Anterior cingulate cortex (tissue), 58 donors: ENCODE data around the gene CHAF1A.

Experiments used
- DNase-seq, 58 donors: peaks; one replicate each; lab custom pipeline; 2025; lab: John Stamatoyannopoulos, UW

Gene CHAF1A

DNA sequence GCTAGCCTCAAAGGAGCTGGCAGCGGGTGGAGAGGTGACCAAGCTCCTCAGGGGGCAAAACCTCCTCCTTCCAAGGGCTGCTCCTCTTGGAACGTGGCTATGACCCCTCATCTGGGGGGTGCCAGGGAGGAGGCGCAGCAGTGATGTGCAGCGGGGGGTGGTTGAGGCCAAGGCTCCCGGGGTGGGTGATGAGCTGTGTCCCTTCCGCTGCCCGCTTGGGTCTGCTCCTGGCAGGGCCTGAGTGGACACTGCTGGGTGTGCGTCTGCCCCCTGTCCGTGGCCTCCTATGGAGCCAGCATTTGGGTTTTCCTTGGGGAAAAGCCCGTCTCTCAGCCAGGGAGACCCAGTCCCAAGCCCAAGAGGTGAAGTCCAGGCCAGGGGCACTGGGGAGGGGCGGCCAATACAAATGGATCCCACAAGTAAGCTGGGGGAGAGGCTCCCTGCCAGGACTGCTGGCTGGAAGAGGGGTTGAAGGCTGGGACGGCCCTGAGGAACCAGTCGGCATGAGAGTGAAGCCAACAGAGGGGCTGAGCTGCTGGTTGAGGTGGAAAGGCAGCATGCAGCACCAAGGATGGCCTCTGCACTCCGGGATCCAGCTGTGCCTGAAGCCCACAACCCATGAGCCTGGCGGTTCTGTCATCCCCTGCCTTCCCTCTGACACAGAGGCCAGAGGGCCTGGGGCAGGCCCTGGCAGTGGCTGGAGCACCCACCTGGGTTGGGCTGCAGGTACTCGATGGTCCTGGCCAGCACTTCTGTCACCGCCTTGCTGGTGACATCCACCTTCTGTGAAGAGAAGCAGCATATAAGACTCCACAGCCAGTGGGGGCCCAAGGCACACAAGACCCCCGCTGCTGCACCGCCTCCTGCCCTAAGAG is 36.4 kb upstream of the CHAF1A start:
- DNase-seq: no peak

DNA sequence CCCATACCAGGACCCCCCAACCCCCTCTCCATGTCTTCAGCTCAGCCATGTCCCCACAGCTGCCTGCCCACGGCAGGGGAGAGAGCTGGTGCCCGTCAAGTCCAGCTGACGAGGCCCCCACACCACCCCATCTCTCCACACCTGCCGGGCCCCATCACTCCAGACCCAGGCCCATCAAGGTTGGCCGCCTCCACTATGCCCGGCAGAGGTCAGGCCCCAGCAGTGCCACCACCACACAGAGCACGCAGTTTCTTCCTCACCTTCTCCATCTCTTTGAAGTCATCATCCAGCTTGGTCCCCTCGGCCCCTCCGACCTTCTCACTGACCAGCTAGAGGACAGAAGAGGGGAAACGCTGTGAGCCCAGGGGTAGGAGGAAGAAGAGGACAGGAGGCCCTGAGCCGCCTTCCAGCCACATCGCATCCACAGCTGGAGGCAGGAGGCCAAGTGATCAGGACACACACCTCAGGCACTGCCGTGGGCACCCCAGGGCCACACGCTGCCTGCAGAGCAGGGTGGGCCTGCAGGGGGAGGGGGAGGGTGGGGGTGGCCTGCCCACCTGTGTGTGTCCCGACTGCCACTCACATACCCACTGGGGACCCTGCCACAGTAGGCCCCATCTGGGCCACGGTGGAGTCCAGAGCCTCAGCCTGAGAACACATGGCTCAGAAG is 35.6 kb upstream of the CHAF1A start:
- DNase-seq: no peak

DNA sequence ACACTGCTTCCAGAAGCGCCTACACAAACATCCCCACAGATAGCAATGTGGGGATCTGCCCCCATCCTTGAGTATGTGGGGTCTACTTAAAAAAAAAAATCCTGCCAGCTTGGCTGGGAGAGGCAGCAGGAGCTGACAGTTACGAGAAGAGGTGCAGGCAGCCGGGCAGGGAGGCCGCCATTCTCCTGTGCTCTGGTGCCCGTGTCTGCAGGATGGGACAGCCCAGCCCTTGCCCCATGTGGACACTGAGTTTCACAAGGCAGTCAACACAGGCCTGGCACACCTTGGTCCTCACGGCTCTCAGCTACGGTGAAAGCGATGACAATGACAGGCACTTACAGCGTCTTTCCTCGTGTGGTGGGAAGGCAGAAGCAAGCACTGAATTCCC is 35.1 kb upstream of the CHAF1A start:
- DNase-seq: no peak

DNA sequence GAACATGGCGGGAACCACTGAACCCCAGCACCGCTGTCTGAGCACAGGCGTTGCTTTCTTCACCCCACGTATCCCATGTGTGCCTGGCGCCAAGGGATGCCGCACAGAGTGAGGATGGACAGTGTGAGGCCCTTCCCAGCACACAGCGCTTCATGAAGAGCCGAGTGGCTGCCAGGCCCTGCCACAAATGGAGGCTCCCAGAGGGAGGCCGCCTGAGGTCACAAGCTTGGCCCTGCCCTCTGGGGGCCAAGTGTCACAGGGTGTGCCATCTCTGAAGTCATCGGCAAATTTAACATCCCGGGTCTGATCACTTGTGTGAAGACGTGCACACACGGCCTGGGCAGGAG is 34.7 kb upstream of the CHAF1A start:
- DNase-seq: no peak

DNA sequence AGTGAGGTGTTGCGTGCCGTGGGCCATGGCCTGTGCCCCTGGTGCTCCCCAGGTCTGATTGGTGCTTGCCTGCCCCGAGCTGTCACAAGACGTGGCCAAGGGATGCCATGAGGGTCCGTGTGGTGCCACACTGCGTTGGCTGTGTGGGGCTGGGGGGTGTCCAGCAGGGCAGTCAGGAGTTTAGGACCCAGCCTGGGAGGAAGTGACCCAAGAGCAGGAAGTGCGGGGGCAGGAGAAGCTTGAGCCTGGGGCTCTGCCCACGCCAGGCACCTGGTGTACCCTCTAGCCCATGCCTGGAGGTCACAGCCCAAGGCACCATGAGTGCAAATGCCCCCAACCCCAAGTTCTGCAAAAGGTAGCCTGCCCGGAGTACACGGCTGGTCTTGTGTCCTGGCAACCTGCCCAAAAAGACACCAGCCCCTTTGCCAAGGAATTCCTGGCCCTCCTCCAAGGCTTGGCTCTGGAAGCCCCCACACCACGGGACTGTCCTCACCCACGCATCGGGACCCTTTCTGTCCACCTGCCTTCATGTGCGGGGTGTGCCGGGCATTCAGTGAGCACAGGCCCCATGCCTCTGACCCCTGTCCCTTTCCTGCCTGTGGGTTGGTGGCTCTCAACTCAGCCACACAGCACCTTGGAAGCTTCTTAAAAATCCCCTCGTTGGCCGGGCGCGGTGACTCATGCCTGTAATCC is 34.2 kb upstream of the CHAF1A start:
- DNase-seq: peak in 1 of 58 donors; percentile 35

DNA sequence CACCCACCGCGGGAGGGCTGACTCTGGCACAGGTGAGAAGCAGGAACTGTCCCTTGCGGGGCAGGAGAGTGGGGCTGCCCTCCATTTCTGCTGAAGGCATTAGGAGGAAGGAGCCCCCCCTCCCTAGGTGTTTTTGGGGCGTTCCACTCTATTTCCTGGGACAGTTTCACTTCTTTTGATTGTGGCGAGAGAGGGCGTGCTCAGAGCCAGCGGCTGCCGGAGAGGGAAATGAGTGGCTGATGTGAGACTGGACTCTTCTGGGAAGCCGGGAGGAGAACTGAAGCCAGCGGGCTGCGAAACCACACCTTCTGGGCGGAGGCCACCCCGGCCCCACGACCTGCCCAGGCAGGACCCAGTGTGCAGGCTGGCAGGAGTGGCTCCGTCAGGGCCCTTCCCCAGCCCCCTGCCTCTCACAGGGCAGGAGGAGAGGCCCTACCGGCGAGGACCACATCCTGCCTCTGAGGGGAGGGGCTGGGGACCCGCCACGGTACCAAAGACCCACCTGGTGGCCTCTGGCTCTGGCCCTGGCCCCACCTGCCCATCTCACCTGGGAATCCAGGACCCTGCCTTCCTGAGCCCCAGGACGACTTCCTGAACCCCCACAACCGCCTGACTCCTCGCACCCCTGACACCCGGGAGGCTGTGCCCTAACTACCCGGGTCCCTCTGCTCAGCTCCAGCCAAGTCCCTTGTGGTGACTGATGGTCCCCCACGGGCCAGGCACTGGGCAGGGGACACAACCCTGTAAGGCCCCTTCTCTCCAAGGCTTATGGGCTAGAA is 33.1 kb upstream of the CHAF1A start:
- DNase-seq: peak in 2 of 58 donors; percentile 19 to 20

DNA sequence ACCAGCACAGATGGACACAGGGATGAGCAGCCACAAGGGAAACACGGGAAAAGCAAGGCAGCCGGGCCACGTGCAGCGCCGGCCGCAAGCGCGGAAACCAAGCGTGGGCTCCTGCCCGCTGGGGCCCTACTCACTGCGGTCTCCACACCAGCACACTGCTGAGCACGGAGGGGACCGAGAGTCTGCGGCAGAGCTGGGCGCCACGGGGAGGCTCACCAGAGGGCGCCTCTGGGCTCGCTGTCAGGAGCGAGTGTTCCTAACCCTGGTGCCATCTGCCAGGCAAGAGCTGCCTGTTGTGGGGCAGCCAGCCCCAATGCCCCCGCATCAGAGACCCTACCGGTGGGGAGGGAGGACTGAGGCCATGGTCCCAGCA is 32.6 kb upstream of the CHAF1A start:
- peak in 42 of 58 donors; percentile 11 to 76 (median 47) for DNase-seq

DNA sequence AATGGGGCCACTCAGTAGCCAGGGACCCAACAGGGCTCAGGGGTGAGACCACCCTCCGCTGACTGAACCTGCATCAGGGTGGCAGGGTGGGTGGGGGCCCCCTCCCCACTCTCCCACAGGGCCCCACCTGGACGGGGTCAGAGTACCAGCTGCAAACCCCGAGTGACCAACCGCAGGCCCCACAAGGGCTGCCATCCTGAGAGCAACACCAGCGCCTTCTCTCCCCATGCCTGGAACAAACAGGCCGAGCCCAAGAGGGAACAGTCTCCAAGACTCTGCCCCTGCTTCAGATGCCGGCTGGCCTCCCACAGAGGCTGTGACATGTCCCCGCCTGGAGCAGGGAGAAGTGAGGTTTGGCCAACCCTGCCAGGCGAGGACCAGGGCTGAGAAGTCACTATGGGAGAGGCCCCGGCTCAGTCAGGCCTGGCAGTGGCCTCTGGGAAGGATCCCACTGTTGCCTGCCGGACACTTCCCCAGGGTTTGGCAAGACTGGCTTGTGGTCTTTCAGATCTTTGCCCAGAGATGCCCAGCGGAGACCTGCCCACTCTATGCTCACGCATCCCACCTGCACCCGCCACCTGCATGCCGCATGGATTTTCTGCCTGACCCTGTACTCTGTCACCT is 31.9 kb upstream of the CHAF1A start:
- DNase-seq: no peak

DNA sequence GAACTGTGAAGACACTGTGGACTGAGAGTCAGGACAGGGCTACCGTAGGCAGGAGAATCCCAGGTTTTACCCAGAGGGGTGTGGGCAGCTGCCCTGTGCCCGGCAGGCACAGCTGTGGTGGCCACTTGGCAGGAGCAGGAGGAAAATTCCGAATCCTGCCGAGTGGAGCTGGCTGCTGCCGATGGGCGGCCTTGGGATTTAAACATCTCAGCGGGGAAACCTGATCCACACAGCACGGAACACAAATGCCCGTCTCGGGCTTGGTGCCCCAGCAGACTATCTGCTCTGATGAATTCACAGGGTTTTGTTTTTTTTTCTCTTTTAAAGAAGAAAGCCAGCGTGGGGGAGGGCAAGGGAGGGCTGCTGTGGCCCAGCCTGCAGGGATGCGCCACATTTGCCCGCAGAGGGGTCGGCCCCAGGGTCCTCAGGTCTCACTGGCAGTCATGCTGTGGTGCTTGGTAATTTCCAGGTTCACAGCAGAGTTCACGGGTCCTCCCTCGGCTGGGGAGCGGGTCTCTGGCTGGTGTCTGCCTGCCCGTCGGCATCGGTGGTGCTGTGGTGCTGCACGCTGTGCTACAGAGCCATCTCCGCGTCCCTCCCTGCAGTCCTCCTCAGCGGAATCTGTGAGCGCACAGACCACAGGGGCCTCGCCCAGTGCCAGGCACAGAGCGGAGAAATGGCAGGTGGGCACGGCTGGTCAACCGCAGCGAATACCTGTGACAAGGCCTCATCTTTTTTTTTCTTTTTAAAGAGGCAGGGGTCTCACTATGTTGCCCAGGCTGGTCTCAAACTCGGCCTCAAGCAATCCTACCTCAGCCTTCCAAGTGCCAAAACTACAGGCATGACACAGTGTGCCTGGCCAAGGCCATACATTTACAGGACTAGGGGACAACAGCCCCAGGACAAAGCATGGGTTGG is 30.9 kb upstream of the CHAF1A start:
- peak in 2 of 58 donors; percentile 30 to 44 for DNase-seq

DNA sequence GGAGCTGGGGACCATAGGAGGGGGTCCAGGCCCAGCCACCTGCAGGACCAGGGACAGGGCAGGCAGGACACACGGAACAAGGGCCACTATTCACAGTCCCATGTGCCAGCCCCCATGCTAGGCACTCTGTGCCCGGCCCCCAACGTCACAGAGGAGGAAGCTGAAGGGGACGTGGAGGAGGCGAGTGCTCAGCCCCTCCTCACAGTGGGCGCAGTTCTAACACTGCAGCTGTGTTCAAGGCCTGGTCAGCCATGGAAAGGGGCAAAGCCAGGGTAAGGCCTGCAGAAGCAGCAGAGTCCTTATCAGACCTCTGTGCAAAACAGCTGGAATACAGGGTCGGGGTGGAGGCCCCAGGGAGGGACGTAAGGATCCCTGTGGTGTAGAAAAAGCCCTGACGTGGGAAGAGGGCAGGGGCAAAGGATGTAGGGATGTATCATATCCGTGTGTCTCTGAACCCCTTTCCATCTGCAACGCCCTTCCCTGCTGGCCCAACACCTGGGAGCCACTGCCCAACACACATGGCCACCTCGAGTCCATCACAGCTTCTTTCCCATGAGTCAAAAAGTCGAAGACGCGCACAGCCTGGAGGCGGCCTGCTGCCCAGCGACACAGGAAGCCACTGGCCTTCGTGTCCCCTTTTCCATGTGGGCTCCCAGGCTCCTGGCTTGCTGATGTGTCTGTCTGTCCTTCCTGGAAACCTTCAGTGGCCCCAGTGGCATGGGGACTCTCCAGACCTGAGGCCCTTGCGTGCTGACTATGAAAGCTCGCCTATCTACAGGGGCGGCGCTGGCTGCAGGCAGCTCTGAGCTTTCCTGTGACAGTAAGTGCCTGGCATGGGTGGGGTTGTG is 30.1 kb upstream of the CHAF1A start:
- peak in 3 of 58 donors; percentile 19 to 37 (median 22) for DNase-seq

DNA sequence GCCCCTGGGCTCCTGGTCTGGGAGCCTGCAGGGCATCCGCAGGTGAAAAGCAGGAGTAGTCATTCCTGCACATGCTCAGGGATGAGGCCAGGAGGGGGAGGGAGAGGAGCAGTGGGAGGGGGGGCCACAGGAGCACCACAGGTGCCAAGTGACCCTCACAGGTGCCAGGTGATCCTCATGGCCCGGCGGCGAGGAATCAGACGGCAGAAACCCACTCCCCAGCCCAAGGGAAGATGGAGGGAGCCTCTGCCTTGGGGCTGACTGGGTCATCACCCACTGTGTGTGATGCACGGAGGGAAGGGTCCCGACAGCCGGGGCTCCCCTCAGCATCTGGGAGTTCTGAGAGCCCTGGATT is 29.4 kb upstream of the CHAF1A start:
- no peak for DNase-seq

DNA sequence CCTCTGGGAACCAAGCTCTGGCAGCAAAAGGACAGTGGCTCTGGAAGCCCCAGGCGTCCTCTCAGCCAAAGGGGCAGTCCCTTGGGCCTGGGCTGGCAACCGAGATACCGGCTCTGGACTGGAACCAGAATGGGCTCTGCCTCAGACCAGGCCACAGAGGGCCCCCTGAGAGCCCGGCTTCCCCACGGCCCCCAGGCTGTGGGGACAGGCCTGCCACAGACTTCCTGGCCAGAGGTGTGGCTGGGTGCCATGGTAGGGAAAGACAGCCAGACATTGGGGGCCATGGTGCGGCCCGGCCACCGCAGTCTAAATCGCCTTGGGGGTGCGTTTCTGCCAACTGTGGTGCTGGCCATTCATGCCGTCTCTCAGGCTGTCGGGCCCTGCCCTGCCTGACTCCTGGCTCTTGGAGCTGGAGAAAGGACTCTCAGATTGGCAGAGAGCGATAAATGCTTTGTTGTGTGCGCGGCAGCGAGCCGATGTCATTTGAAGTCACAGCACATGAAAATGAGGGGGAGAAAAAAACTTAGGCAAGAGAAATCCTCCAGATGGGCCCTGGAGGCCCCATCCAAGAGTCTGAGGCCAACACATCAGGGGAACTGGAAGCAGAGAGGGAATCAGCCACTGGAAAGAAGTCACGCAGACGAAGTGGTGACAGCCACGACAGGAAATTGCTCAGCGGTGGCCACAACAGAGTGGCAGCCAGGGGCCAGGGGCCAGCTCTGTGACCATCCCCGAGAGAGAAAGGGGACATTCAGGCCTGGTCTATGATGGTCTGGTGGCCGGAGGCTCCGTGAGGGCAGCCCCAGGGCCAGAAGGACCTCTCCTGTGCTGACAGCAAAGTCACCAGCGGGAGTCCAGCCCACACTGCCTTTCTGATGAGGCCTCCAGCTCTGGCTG is 28.6 kb upstream of the CHAF1A start:
- DNase-seq: peak in 49 of 58 donors; percentile 29 to 88 (median 69)

DNA sequence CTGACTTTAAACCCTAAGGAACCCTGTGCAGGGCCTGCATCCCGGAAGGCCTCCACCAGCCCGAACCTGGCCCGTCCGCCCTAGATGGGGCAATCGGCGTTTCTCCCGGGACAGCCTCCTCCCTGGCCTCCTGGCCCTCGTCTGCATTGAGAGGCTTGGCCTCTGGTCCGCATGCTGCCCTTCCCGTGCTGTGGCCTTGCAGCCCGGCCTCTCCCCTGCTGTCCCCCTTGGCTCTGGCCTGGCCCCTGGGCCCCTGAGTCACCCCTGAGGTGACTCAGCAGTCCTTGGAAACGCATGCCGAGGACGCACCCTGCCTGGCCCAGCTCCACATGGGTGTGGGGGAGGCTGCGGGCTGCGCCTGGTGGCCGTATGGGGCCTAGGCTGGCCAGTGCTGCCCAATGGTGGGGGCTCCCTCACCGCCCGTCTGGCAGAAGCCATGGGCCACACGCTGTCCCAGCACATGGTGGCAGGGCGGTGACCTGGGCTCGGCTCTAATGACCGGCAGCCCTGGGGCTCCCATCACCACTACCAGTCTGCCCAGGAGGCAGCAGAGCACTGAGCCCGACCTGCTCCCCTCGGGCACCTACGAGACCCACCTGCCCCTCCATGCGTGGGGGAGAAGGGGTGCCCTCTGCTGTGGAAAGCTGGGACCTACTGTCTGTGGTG is 27.8 kb upstream of the CHAF1A start:
- peak in 5 of 58 donors; percentile 43 to 75 (median 64) for DNase-seq

DNA sequence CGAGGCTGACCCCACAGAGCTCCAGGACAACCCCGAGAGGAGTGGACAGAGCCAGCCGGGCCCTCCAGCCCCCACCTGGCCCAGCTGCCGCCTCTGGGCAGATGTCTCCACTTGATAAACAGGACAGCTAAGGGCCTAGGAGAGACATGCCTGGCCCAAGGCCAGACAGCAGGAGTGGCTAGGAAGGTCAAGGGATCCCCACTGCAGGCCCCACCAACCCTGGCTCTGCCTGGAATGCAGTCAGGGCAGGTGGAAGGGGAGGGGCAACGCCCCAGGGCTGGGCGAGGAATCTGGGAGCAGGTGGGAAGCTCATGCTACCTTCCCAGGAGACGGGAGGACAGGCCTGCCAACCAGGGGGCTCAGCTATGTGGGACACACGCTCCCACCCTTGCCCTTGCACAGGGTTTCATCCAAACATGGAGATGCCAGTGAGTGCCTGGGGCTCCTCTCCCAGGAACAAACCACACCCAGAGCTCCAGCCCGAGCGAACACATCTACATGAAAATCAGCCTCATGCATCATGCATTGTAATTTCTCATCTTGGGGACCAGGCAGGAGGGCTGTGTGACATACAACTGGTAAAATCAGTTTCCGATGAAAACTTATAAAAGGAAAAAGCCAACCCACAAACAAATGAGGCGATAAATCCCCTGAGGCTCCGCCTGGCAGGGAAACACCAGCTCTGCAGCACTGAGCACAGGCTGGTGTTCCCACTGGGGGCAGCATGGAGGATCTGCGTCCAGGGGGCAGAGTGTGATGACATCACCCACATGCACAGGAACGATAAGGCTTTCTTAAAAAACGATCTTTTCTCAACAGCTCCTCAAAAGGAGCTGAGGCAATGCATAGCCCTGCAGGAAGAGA is 27.0 kb upstream of the CHAF1A start:
- peak in 40 of 58 donors; percentile 26 to 74 (median 50) for DNase-seq

DNA sequence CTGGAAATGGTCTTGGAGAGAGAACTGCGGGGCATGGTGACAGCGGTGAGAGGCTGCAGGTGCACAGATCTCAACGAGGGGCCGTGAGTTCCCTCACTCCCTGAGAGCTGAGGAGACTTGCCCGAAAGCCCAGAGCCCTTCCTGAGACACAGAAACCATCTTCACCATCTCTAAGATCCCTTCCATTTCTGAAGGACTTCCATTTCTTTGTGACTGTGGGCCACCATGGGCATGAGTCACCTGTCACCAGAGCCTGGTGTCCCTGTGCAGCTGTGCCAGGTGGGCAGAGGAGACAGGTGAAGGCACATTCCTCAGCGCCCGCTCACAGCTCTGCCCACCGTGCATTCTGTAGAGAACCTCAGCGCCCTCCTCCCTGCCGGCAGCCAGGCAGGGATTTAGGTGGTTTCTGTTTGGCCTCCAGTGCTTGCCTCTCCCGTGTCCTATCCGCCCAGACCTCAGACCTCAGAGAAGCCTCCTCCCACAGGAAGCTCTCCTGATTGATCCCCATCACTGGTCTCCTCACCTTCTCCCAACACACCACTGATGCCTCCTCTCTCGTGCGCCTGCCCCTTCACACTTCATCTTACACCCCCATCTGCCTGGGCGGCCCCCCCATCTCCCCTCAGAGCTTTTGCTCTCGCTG is 26.3 kb upstream of the CHAF1A start:
- DNase-seq: no peak
